IMR-90 (cell line): Measurements from ENCODE around the gene DOCK6.

Experiments used
- BHLHE40 ChIP-seq: fragments of 150-350 bp; IDR thresholded peaks from 2 replicates; pipeline ENCODE4 v1.6.1; 2016; ENCODE audit warnings: mild to moderate bottlenecking, low read depth, low read length
- MAFK ChIP-seq: IDR thresholded peaks from 2 replicates; pipeline ENCODE4 v1.6.1; 2012; ENCODE audit warnings: low read depth, low read length, improper control_type of control experiment
- POLR2A ChIP-seq: IDR thresholded peaks from 2 replicates; pipeline ENCODE4 v1.6.1; 2012; ENCODE audit warnings: mild to moderate bottlenecking, low read depth, low read length
- RAD21 ChIP-seq: IDR thresholded peaks from 2 replicates; pipeline ENCODE4 v1.6.1; 2012; ENCODE audit warnings: low read length, improper control_type of control experiment
- RCOR1 ChIP-seq: IDR thresholded peaks from 2 replicates; pipeline ENCODE4 v1.6.1; 2012; ENCODE audit warnings: mild to moderate bottlenecking, low read length, improper control_type of control experiment; ENCODE audit not compliant: insufficient replicate concordance
- RFX5 ChIP-seq: IDR thresholded peaks from 2 replicates; pipeline ENCODE4 v1.8.0; 2012; ENCODE audit warnings: low read depth, mild to moderate bottlenecking, low read length, moderate library complexity
- SMC3 ChIP-seq: fragments of 150-350 bp; IDR thresholded peaks from 2 replicates; pipeline ENCODE4 v1.6.1; 2016; ENCODE audit warnings: low read depth, mild to moderate bottlenecking, antibody characterized with exemption, low read length, moderate library complexity
- TF ChIP-seq, protein P1 (sequence below): conservative IDR thresholded peaks from 2 replicates; pipeline ENCODE4 v1.5.1; 2012; ENCODE audit warnings: mild to moderate bottlenecking, low read depth, low read length, improper control_type of control experiment
- TF ChIP-seq, protein P2 (sequence below): fragments of 150-350 bp; IDR thresholded peaks from 2 replicates; pipeline ENCODE4 v1.6.1; 2016; ENCODE audit warnings: low read depth, mild to moderate bottlenecking, low read length, moderate library complexity, borderline replicate concordance

- TF ChIP-seq, protein P1, sequence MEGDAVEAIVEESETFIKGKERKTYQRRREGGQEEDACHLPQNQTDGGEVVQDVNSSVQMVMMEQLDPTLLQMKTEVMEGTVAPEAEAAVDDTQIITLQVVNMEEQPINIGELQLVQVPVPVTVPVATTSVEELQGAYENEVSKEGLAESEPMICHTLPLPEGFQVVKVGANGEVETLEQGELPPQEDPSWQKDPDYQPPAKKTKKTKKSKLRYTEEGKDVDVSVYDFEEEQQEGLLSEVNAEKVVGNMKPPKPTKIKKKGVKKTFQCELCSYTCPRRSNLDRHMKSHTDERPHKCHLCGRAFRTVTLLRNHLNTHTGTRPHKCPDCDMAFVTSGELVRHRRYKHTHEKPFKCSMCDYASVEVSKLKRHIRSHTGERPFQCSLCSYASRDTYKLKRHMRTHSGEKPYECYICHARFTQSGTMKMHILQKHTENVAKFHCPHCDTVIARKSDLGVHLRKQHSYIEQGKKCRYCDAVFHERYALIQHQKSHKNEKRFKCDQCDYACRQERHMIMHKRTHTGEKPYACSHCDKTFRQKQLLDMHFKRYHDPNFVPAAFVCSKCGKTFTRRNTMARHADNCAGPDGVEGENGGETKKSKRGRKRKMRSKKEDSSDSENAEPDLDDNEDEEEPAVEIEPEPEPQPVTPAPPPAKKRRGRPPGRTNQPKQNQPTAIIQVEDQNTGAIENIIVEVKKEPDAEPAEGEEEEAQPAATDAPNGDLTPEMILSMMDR: no peak
- no peak for TF ChIP-seq MAFK
- no peak for TF ChIP-seq BHLHE40
- TF ChIP-seq, protein P2, sequence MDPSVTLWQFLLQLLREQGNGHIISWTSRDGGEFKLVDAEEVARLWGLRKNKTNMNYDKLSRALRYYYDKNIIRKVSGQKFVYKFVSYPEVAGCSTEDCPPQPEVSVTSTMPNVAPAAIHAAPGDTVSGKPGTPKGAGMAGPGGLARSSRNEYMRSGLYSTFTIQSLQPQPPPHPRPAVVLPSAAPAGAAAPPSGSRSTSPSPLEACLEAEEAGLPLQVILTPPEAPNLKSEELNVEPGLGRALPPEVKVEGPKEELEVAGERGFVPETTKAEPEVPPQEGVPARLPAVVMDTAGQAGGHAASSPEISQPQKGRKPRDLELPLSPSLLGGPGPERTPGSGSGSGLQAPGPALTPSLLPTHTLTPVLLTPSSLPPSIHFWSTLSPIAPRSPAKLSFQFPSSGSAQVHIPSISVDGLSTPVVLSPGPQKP: no peak
- no peak for TF ChIP-seq POLR2A
- no peak for TF ChIP-seq SMC3
- no peak for TF ChIP-seq RFX5
- no peak for TF ChIP-seq RAD21
- TF ChIP-seq RCOR1: no peak
Measured at GRCh38 chr19:11295180-11295579, 32.9 kb upstream of the DOCK6 start.
